GM23248 (cell line): ENCODE measurements around the gene COL23A1. TPM values are rescaled to one million over a fixed set of nuclear protein-coding genes. Genes with fewer than 3 reads are reported as not detected.

Experiments
- DNase-seq: peaks from one replicate; pipeline ENCODE4 v3.0.0-alpha.2; 2015
- H2AFZ ChIP-seq: fragments of 200-600 bp; sonication (generic); 2 replicates; pipeline ENCODE4 v1.6.1; 2016; ENCODE audit warnings: antibody characterized with exemption
- H3F3A ChIP-seq: fragments of 200-600 bp; sonication (generic); 2 replicates; pipeline ENCODE4 v1.6.1; 2016; ENCODE audit warnings: mild to moderate bottlenecking, antibody characterized with exemption, mixed run types; ENCODE audit not compliant: insufficient read depth
- H3K27ac ChIP-seq: fragments of 200-600 bp; sonication (generic); 2 replicates; pipeline ENCODE4 v1.5.1; 2016; ENCODE audit warnings: mild to moderate bottlenecking
- H3K27me3 ChIP-seq: fragments of 200-600 bp; sonication (generic); replicated peaks from 2 replicates; pipeline ENCODE4 v1.6.1; 2016; ENCODE audit warnings: mild to moderate bottlenecking; ENCODE audit not compliant: insufficient read depth
- H3K36me3 ChIP-seq: fragments of 200-600 bp; sonication (generic); 2 replicates; pipeline ENCODE4 v1.6.1; 2016; ENCODE audit warnings: low read depth, mild to moderate bottlenecking
- H3K4me1 ChIP-seq: fragments of 200-600 bp; sonication (generic); 2 replicates; pipeline ENCODE4 v1.6.1; 2016; ENCODE audit warnings: mild to moderate bottlenecking; ENCODE audit not compliant: insufficient read depth
- H3K4me2 ChIP-seq: fragments of 200-600 bp; sonication (generic); one replicate; pipeline ENCODE4 v1.6.1; 2016; ENCODE audit warnings: mild to moderate bottlenecking; ENCODE audit not compliant: unreplicated experiment
- H3K4me3 ChIP-seq: fragments of 200-600 bp; sonication (generic); 2 replicates; pipeline ENCODE4 v1.5.1; 2016; ENCODE audit warnings: mild to moderate bottlenecking
- H3K79me2 ChIP-seq: fragments of 200-600 bp; sonication (generic); 2 replicates; pipeline ENCODE4 v1.6.1; 2016; ENCODE audit warnings: mild to moderate bottlenecking; ENCODE audit not compliant: insufficient read depth
- H3K9ac ChIP-seq: fragments of 200-600 bp; sonication (generic); 2 replicates; pipeline ENCODE4 v1.6.1; 2016; ENCODE audit warnings: mild to moderate bottlenecking
- H3K9me2 ChIP-seq: fragments of 200-600 bp; sonication (generic); 2 replicates; pipeline ENCODE4 v1.6.1; 2016; ENCODE audit warnings: mixed run types, mild to moderate bottlenecking, moderate library complexity; ENCODE audit not compliant: insufficient read depth
- H3K9me3 ChIP-seq: fragments of 200-600 bp; sonication (generic); one replicate; pipeline ENCODE4 v1.6.1; 2017; ENCODE audit warnings: low read depth
- H4K20me1 ChIP-seq: fragments of 200-600 bp; sonication (generic); 2 replicates; pipeline ENCODE4 v1.6.0; 2016; ENCODE audit not compliant: insufficient read depth
- EZH2 ChIP-seq: fragments of 200-600 bp; sonication (generic); IDR thresholded peaks from 2 replicates; pipeline ENCODE4 v1.6.1; 2018; ENCODE audit warnings: antibody characterized with exemption, mild to moderate bottlenecking; ENCODE audit not compliant: insufficient read depth, poor library complexity, severe bottlenecking
- EZH2phosphoT487 ChIP-seq: fragments of 200-600 bp; sonication (generic); IDR thresholded peaks from 2 replicates; pipeline ENCODE4 v1.6.1; 2018; ENCODE audit warnings: antibody characterized with exemption, moderate library complexity, mild to moderate bottlenecking, low read depth; ENCODE audit not compliant: insufficient read depth
- WGBS, 2 experiments: methylation state at CpG; one replicate each; pipeline ENCODE4 v1.1.6; 2015 to 2017; ENCODE audit warnings: low lambda C conversion rate in 2 of 2, low coverage in 1 of 2; ENCODE audit errors: missing lambda C conversion rate in 2 of 2; 5-methylcytosine and 5-hydroxymethylcytosine counted together
- in situ Hi-C: fragments of 300-500 bp; cut with MboI; formaldehyde crosslinking; loops from 2 replicates; pipeline ENCODE4 v1.15.0; 2020
- polyA plus RNA-seq: library from polyadenylated mRNA; unstranded; fragments of >200 nt; fragmentation: Nextera tagmentation; extraction: Ambion mirVana; gene quantifications from 2 replicates; pipeline ENCODE4 v1.2.1, GENCODE V29; 2016
- total RNA-seq: library from RNA; depleted of rRNA; stranded (reverse); fragments of >200 nt; shearing (Covaris generic); gene quantifications from 2 replicates; pipeline ENCODE4 v1.2.3, GENCODE V29; 2014

COL23A1 gene
- total and polyA plus RNA-seq, 2 experiments from 2014 or later, result not detected

DNA sequence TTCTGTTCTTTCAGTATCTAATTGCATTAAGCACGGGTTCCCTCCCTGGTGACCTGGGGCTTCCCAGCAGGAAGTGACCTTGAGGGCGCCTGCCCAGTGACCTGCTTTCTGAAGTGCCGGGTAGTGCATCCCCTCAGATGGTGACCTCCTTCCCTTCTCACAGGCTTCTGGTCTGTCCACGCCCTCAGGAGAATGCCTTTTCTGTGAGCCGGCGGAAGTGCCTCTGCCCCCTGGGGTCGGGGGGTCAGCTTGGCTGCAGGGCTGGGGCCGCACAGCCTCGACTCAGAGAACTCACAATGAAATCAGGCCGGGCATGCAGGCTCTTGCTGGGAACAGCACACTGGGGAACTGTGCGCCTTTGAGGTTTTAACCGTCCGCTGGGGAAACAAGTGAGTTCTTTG, 233.1 kb downstream of the COL23A1 start:
- WGBS, 2 experiments, result 59 to 64% methylated on average over 13 of the region's 13 CpGs

GRCh38 chr5:178356431-178356872, 233.7 kb downstream of the COL23A1 start:
- H3K27ac ChIP-seq, result no peak overlapping the region
- 0 out of 2 replicates have a peak, but pooled peaks cover 6% of the 10 kb centered on the region for H3F3A ChIP-seq
- H3K9me3 ChIP-seq, result no peaks in the 10 kb centered on the region
- no peak overlapping the region for H3K4me2 ChIP-seq
- in situ Hi-C loops, result no loop called here
- H3K36me3 ChIP-seq, result no peaks in the 10 kb centered on the region
- TF ChIP-seq EZH2phosphoT487, result no peak
- no peak for TF ChIP-seq EZH2
- H4K20me1 ChIP-seq, result no peaks in the 10 kb centered on the region
- WGBS, 2 experiments, result 2 to 4% methylated on average over 11 to 13 of the region's 13 CpGs
- H3K79me2 ChIP-seq, result no peaks in the 10 kb centered on the region
- no peak overlapping the region for H3K9ac ChIP-seq
- no peaks in the 10 kb centered on the region for H3K4me1 ChIP-seq
- no peaks in the 10 kb centered on the region for H3K27me3 ChIP-seq
- DNase-seq, result no peak
- H3K4me3 ChIP-seq, result no peak overlapping the region
- no peak overlapping the region for H2AFZ ChIP-seq
- no peaks in the 10 kb centered on the region for H3K9me2 ChIP-seq

More for the DNA sequence above, 233.1 kb downstream of the COL23A1 start:
- TF ChIP-seq EZH2 (no peak), EZH2phosphoT487 (no peak)
- H3K27me3 ChIP-seq, result no peaks in the 10 kb centered on the region
- H3F3A ChIP-seq, result 0 out of 2 replicates have a peak, but pooled peaks cover 6% of the 10 kb centered on the region
- no peaks in the 10 kb centered on the region for H3K9me3 ChIP-seq
- no peak for DNase-seq
- no peaks in the 10 kb centered on the region for H3K9me2 ChIP-seq
- H3K79me2 ChIP-seq, result no peaks in the 10 kb centered on the region
- no peak overlapping the region for H3K4me2 ChIP-seq
- H2AFZ ChIP-seq, result no peak overlapping the region
- H3K36me3 ChIP-seq, result no peaks in the 10 kb centered on the region
- in situ Hi-C loops, result no loop called here
- no peak overlapping the region for H3K4me3 ChIP-seq
- no peaks in the 10 kb centered on the region for H3K4me1 ChIP-seq
- H3K27ac ChIP-seq, result no peak overlapping the region
- H3K9ac ChIP-seq, result no peak overlapping the region
- no peaks in the 10 kb centered on the region for H4K20me1 ChIP-seq

GRCh38 chr5:178355671-178356070, 234.5 kb downstream of the COL23A1 start:
- no peak for DNase-seq
- Histone ChIP-seq H3F3A (0 out of 2 replicates have a peak, but pooled peaks cover 6% of the 10 kb centered on the region), H3K27ac (no peak overlapping the region), H3K9me3 (no peaks in the 10 kb centered on the region), H2AFZ (no peak overlapping the region), H3K27me3 (no peaks in the 10 kb centered on the region), H3K4me3 (no peak overlapping the region), H3K9me2 (no peaks in the 10 kb centered on the region), H3K79me2 (no peaks in the 10 kb centered on the region), H3K9ac (no peak overlapping the region), H3K4me1 (no peaks in the 10 kb centered on the region), H3K36me3 (no peaks in the 10 kb centered on the region), H4K20me1 (no peaks in the 10 kb centered on the region), H3K4me2 (no peak overlapping the region)
- TF ChIP-seq EZH2phosphoT487 (no peak), EZH2 (no peak)
- WGBS, 2 experiments, result 72 to 73% methylated on average over 9 of the region's 9 CpGs
- in situ Hi-C loops, result no loop called here

DNA sequence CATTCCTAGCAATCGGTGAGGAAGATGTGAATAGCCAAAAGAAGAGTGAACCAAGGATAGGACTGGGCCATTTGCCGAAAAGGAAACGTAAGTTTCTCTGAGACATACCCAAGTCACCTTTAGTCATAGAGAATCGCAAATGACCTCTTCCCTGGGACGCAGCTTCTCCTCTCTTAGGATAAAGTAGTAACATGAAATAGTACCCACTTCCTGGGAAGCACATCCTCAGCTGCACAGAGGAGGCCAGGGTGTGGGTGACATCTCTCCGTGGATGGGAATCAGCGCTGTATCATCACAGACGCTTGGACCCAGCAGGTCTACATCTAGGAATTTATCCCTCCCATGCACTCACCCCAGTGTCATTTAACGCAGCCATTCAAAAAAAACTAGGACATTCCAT, 236.7 kb downstream of the COL23A1 start:
- H3K4me3 ChIP-seq, result no peak overlapping the region
- H4K20me1 ChIP-seq, result no peaks in the 10 kb centered on the region
- no peaks in the 10 kb centered on the region for H3K79me2 ChIP-seq
- no peaks in the 10 kb centered on the region for H3K36me3 ChIP-seq
- H2AFZ ChIP-seq, result no peak overlapping the region
- no peaks in the 10 kb centered on the region for H3K9me2 ChIP-seq
- no peak for DNase-seq
- no peak overlapping the region for H3K27ac ChIP-seq
- no peak overlapping the region for H3K4me2 ChIP-seq
- WGBS, 2 experiments, result 68 to 70% methylated on average over 9 of the region's 9 CpGs
- in situ Hi-C loops, result no loop called here
- H3K4me1 ChIP-seq, result no peaks in the 10 kb centered on the region
- H3K27me3 ChIP-seq, result no peaks in the 10 kb centered on the region
- H3F3A ChIP-seq, result 0 out of 2 replicates have a peak, but pooled peaks cover 5% of the 10 kb centered on the region
- H3K9me3 ChIP-seq, result no peaks in the 10 kb centered on the region
- TF ChIP-seq EZH2phosphoT487, result no peak
- TF ChIP-seq EZH2, result no peak
- H3K9ac ChIP-seq, result no peak overlapping the region

DNA sequence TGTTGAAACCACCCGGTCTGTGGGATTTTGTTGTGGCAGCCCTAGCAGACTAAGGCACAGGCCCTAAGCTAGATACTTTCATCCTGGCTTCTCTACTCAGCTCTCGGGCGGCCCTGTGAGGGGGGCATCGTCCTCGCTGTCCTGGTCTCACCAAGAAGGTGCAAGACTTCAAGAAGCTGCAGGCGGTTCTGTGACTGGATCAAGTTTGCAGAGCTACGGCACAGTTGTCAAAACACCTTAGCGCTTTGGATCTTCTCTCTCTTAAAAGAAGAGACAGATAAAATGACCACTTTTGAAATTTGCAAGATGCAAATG, 238.2 kb downstream of the COL23A1 start:
- H3K4me1 ChIP-seq, result no peaks in the 10 kb centered on the region

More for the DNA sequence above, 238.2 kb downstream of the COL23A1 start:
- no peak overlapping the region for H3K4me3 ChIP-seq
- no peaks in the 10 kb centered on the region for H3K9me2 ChIP-seq
- in situ Hi-C loops, result no loop called here
- no peaks in the 10 kb centered on the region for H3F3A ChIP-seq
- H3K36me3 ChIP-seq, result no peaks in the 10 kb centered on the region
- no peaks in the 10 kb centered on the region for H3K79me2 ChIP-seq
- H3K4me2 ChIP-seq, result no peak overlapping the region
- H3K27me3 ChIP-seq, result no peaks in the 10 kb centered on the region
- no peak overlapping the region for H2AFZ ChIP-seq
- 64 to 67% methylated on average over 8 of the region's 8 CpGs for WGBS, 2 experiments
- TF ChIP-seq EZH2phosphoT487 (no peak), EZH2 (no peak)
- no peaks in the 10 kb centered on the region for H4K20me1 ChIP-seq
- H3K9me3 ChIP-seq, result no peaks in the 10 kb centered on the region
- H3K27ac ChIP-seq, result no peak overlapping the region
- H3K9ac ChIP-seq, result no peak overlapping the region
- DNase-seq, result no peak
